SK-N-DZ (cell line): ENCODE data around the gene UBE2O.
A peak's percentile ranks its signal among the peaks of the same experiment; 100 is the strongest.

Experiments
- DNase-seq: peaks from one replicate; pipeline ENCODE4 v3.0.0-alpha.2; 2015; ENCODE audit warnings: low spot score

The UBE2O gene

DNA sequence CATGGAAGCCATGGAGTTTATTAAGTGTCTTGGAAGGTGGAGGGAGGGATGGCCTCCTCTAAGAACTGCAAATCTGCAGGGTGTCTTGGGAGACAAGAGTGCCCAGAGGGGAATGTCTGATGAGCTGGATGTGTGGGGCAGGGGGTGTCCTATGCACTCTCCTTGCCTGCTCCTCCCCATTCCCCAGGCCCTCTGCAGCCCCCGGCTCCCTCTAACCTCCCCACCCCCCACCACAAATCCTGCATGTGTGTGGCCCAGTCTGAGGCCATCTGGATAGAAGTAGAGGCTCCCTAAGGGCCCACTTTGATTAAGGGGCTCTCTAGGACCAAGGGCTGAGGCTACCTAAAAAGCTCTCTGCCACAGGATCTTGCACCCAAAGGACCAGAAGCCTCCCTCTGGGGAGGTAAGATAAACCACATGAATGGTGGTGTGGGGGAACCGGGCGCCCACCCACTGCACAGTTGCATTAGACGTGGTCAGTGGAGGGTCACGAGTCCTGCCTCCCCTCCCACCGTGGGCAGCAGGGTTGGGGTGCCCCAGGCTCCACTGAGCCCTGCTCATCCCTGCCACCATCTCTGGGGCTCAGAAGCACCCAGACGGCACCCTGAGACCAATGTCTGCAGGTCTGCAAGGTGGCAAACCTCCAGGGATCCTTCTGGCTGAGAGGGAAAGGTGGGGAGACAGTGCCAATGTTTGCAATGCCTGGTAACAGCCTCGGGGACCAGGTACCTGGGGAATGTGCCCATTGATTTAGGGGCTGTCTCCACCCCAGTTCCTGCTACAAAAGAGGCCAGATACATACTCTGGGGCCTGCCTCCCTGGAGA, 15.1 kb upstream of the UBE2O start:
- DNase-seq: no peak

- no peak for DNase-seq
These were observed 14.4 kb upstream of the UBE2O start, which contains the start of gene AANAT for GRCh38 chr17:76467366-76467765. TSS of gene AANAT (plus strand) at chr17:76467603. CDS start at chr17:76468747, 1,144 bp downstream.

GRCh38 chr17:76466775-76467130, 13.8 kb upstream of the UBE2O start:
- no peak for DNase-seq

DNA sequence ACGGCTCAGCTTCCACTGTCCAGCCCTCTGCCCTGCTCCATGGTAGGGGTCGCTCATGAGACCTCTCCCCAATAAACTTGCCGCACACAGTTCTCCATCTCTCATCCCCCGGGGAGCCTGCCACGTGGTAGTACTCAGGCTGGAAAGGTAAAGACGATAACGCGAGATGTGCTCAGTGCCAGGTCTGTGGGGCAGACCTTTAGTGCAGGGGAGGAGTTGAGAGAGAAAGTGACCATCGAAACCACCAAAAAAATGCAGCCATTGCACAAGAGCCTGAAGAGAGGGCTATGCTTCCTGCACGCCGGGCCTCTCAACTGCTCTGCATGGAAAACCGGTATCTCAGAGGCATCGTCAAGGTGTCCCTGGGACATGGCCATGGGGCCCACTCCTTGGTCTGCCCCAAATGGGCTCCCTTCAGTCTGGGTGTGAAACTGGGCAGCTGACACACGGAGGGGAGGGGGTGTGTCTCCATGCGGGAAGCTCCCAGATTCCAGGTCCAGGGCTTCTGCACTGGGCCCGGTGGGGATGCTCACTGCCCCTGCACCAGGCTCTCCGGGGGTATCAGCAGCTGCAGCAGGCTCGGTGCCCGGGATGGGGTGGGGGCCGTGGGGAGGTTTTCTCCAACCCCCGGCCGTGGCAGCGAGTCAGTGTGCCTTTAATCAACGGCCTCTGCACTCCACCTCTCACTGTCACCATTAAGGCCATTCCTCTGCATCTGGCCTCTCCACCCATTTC, 9.8 kb upstream of the UBE2O start:
- no peak for DNase-seq

DNA sequence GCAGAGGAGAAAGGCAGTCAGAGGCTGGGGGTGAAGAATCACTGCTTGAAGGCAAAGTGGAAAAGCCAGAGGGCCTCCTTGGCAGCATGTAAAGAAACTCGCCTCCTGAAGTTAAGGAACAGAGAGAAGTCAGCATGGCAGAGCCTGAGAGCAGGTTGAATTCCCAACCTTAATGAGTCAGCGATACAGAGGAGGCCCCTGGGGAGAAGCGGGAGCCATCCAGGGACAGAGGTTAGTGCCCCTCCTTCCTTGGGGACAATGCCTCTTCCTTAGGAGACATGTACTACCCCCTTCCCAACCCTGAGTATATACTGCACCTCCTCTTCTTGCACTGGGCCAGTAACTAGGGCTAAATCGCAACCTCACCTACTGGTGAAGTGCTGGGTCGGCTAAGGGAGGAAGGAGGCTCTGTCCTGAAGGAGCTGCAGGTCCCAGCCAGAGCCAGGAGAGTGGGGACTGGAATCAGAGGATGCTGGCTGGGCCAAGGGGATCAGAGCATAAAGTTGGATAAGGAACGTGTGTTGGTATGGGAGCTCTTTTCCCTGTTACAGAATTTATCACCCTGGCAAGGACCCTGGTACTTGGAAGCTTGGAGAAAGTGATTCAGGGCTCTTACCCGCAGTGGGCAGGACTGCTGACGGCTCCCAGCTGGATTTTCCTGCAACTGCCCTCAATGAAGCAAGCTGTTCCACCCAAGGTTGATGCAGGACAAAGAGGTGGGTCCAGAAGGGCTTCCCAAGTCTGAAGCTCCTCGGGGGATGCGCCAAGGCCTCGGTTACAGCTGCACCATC, 9.0 kb upstream of the UBE2O start:
- DNase-seq: no peak

- no peak for DNase-seq
These were observed 6.7 kb upstream of the UBE2O start for GRCh38 chr17:76459674-76460073.

DNA sequence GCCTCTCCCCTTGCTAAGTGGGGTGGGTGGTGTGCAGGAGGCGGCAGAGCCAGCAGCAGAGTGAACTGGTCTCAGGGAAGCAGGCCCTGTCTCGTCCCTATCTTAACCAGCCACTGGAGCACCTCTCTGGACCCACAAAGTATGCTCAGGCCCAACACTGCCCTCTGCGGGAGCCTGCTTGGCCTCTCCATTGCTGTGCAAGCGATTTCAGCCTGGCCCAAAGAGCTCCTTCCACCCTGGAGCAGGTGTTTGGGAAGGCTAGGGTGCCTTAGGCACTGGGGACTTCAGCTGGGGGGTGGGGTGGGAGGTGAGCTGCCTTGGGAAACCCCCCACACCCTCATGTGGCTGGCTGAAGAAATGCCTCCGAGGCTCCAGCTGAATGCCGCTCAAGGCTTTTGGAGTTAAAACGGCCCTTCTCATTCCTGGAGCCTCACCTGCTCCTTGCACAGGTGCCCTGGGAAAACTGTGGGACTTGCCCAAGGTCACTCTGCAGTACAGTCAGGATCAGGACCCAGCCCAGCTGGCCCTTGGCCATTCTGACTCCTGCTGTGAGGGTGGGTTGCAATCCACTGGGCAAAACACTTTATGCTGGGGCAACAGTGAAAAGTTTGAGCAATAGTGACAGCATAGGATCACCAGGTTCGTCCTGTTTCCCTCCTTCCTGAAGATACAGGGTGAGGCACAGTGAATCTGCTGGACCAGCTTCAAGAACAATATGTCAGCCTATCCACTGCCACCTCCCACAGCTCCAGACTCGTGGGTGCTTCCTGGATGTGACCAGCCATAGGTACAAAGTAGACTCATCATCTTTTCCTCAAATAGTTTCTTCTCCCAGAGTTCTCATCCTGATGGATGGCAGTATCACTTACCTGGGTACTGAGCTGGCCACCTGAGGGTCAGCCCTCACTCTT, 5.9 kb upstream of the UBE2O start:
- peak; percentile 75 for DNase-seq

- no peak for DNase-seq
These were observed 435 bp upstream of the UBE2O start for GRCh38 chr17:76453431-76453743.

GRCh38 chr17:76452127-76452659, 759 bp downstream of the UBE2O start:
- DNase-seq: no peak

GRCh38 chr17:76451506-76451905, 1.4 kb downstream of the UBE2O start:
- DNase-seq: no peak

DNA sequence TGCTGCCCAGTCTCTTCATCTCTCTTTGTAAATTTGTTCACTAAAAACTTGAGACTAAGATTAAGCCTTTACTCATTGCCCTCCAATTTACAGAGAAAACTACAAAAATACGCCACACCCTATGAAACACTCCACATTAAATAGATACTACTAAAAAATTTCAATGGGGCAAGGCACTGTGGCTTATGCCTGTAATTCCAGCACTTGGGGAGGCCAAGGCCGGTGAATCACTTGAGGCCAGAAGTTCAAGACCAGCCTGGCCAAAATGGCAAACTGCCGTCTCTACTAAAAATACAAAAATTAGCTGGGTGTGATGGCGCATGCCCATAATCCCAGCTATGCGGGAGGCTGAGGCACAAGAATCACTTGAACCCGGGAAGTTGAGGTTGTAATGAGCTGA, 3.8 kb downstream of the UBE2O start:
- no peak for DNase-seq

GRCh38 chr17:76447931-76448652, 4.9 kb downstream of the UBE2O start:
- DNase-seq: peak; percentile 51

DNA sequence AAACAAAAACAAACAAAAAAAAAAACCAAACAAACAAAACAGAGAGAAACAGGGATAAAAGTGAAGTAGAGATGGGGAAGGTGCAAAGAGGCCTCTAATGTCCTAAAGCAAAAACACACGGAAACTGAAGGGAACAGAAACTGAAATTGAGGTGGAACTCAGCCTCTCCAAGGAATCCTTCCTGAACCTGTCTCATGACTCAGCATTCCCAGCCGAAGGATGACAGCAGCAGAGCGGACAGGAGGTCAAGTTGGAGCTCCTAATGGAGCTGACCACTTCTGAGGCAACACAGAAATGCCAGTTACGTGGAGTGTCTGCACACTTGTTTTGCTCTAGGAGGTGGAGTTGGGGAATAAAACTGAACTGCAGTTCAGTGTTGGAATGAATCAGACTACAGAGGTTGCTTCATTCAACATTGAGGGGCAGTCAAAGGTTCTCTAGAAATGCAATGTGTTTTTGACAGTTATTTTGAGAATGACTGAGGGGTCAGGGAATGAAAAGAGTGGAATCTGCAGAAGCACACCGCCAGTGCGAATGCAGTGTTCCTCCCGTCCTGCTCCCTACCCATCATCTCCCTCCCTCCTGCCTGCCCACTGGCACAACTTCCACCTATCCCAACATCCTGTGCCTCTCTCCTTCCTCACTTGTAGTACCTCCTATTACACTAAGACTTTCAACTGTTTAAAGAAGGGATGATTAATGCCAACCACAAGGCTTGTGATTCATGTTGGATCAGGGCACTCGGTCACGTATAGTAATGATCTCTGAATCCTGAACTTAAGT, 6.3 kb downstream of the UBE2O start:
- DNase-seq: no peak

- no peak for DNase-seq
These were observed 7.1 kb downstream of the UBE2O start for GRCh38 chr17:76445697-76446448.

- DNase-seq: no peak
These were observed 8.2 kb downstream of the UBE2O start for GRCh38 chr17:76444518-76445311.

DNA sequence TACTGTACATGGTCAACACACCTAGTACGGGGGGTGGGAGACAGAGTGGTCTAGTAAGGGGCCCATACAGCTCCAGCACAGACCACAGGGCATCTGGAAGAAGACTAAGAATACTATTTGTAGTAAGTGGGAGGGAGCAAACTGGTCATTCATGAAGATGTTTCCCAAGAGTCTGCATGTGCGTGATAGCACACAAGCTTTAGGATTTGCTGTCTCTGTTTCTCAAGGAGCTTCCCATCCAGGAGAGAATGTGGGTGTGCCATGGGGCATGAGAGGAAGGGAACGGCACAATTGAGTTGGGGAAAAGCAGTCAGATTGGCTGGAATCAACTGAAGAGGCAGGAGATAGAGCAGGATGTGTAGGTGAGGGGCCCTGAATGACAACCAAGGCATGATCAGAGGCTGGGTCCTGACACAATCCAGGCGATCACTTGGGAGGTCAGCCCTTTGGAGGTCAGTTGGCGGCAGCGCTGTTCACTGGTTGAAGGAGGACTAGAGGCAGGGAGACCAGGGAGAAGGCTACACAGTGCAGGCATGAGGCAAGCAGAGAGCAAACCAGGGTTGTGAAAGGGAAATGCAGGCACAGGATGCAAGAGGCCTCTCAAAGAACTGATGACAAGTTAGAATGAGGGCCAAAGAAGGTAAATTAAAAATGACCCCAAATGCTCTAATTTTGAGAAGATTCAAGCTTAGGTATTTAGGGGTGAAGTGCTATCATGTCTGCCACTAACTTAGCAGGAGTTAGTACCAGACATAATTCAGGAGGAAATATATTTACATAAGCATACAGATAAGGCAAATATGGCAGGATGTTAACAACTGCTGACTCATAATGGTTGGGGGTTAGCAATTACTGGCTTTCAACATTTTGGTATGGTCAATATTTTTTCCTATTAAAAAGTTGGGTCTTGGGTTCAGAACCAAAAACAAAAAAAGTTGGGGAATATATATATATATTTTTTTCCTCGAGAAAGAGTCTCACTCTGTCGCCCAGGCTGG, 10.3 kb downstream of the UBE2O start:
- DNase-seq: no peak
